Ishikawa (cell line): ENCODE data around the gene QPRT.

Experiments
- CEBPB ChIP-seq: IDR thresholded peaks from 2 replicates; pipeline ENCODE4 v1.6.1; 2012
- CREB1 ChIP-seq: IDR thresholded peaks from 2 replicates; pipeline ENCODE4 v1.6.1; 2012; ENCODE audit warnings: low read depth
- EGR1 ChIP-seq: IDR thresholded peaks from 2 replicates; pipeline ENCODE4 v1.6.1; 2012
- EP300 ChIP-seq: IDR thresholded peaks from 2 replicates; pipeline ENCODE4 v1.6.1; 2012; ENCODE audit warnings: borderline replicate concordance
- FOXM1 ChIP-seq: IDR thresholded peaks from 2 replicates; pipeline ENCODE4 v1.6.1; 2012; ENCODE audit warnings: low read depth, borderline replicate concordance
- MAX ChIP-seq: IDR thresholded peaks from 2 replicates; pipeline ENCODE4 v1.6.1; 2012
- NFIC ChIP-seq: IDR thresholded peaks from 2 replicates; pipeline ENCODE4 v1.6.1; 2012
- RAD21 ChIP-seq: IDR thresholded peaks from 2 replicates; pipeline ENCODE4 v1.6.1; 2012; ENCODE audit warnings: low read depth
- TAF1 ChIP-seq: IDR thresholded peaks from 2 replicates; pipeline ENCODE4 v1.6.1; 2012; ENCODE audit warnings: low read depth, mild to moderate bottlenecking
- TCF12 ChIP-seq: IDR thresholded peaks from 2 replicates; pipeline ENCODE4 v1.6.1; 2012; ENCODE audit warnings: low read depth
- TEAD4 ChIP-seq: IDR thresholded peaks from 2 replicates; pipeline ENCODE4 v1.6.1; 2012
- USF1 ChIP-seq: IDR thresholded peaks from 2 replicates; pipeline ENCODE4 v1.6.1; 2012
- YY1 ChIP-seq: IDR thresholded peaks from 2 replicates; pipeline ENCODE4 v1.6.1; 2012; ENCODE audit warnings: low read depth
- ZBTB7A ChIP-seq: IDR thresholded peaks from 2 replicates; pipeline ENCODE4 v1.6.1; 2012; ENCODE audit warnings: low read depth
- TF ChIP-seq, protein P1 (sequence below): IDR thresholded peaks from 2 replicates; pipeline ENCODE4 v1.6.1; 2012; ENCODE audit warnings: low read depth, mild to moderate bottlenecking

The QPRT gene

DNA sequence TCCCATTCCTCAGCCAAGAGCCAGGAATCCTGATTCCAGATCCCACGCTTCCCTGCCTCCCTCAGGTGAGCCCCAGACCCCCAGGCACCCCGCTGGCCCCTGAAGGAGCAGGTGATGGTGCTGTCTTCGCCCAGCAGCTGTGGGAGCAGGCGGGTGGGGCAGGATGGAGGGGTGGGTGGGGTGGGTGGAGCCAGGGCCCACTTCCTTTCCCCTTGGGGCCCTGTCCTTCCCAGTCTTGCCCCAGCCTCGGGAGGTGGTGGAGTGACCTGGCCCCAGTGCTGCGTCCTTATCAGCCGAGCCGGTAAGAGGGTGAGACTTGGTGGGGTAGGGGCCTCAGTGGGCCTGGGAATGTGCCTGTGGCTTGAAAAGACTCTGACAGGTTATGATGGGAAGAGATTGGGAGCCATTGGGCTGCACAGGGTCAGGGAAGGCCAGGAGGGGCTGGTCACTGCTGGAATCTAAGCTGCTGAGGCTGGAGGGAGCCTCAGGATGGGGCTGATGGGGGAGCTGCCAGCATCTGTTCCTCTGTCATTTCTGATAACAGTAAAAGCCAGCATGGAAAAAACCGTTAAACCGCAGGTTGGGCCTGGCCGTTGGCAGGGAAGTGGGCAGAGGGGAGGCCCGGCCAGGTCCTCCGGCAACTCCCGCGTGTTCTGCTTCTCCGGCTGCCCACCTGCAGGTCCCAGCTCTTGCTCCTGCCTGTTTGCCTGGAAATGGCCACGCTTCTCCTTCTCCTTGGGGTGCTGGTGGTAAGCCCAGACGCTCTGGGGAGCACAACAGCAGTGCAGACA, 15.8 kb upstream of the QPRT start, which contains the start of gene SPN:
Gene SPN, plus strand, starts transcription at position 232 of the 791 bp plus-strand sequence. Its CDS starts 482 bp downstream, at position 714.
- TF ChIP-seq CEBPB (no peak), EP300 (no peak), FOXM1 (no peak), ZBTB7A (no peak), NFIC (no peak), TAF1 (no peak), CREB1 (no peak), TCF12 (no peak), TEAD4 (no peak), YY1 (no peak), EGR1 (no peak), USF1 (no peak), RAD21 (no peak), MAX (no peak)
- TF ChIP-seq, protein P1, sequence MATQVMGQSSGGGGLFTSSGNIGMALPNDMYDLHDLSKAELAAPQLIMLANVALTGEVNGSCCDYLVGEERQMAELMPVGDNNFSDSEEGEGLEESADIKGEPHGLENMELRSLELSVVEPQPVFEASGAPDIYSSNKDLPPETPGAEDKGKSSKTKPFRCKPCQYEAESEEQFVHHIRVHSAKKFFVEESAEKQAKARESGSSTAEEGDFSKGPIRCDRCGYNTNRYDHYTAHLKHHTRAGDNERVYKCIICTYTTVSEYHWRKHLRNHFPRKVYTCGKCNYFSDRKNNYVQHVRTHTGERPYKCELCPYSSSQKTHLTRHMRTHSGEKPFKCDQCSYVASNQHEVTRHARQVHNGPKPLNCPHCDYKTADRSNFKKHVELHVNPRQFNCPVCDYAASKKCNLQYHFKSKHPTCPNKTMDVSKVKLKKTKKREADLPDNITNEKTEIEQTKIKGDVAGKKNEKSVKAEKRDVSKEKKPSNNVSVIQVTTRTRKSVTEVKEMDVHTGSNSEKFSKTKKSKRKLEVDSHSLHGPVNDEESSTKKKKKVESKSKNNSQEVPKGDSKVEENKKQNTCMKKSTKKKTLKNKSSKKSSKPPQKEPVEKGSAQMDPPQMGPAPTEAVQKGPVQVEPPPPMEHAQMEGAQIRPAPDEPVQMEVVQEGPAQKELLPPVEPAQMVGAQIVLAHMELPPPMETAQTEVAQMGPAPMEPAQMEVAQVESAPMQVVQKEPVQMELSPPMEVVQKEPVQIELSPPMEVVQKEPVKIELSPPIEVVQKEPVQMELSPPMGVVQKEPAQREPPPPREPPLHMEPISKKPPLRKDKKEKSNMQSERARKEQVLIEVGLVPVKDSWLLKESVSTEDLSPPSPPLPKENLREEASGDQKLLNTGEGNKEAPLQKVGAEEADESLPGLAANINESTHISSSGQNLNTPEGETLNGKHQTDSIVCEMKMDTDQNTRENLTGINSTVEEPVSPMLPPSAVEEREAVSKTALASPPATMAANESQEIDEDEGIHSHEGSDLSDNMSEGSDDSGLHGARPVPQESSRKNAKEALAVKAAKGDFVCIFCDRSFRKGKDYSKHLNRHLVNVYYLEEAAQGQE, result no peak

DNA sequence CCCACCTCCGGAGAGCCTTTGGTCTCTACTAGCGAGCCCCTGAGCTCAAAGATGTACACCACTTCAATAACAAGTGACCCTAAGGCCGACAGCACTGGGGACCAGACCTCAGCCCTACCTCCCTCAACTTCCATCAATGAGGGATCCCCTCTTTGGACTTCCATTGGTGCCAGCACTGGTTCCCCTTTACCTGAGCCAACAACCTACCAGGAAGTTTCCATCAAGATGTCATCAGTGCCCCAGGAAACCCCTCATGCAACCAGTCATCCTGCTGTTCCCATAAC, 15.2 kb upstream of the QPRT start:
- TF ChIP-seq EP300 (no peak), TEAD4 (no peak), RAD21 (no peak), USF1 (no peak), EGR1 (no peak), MAX (no peak), TAF1 (no peak), NFIC (no peak), YY1 (no peak)
- TF ChIP-seq, protein P1, result no peak

DNA sequence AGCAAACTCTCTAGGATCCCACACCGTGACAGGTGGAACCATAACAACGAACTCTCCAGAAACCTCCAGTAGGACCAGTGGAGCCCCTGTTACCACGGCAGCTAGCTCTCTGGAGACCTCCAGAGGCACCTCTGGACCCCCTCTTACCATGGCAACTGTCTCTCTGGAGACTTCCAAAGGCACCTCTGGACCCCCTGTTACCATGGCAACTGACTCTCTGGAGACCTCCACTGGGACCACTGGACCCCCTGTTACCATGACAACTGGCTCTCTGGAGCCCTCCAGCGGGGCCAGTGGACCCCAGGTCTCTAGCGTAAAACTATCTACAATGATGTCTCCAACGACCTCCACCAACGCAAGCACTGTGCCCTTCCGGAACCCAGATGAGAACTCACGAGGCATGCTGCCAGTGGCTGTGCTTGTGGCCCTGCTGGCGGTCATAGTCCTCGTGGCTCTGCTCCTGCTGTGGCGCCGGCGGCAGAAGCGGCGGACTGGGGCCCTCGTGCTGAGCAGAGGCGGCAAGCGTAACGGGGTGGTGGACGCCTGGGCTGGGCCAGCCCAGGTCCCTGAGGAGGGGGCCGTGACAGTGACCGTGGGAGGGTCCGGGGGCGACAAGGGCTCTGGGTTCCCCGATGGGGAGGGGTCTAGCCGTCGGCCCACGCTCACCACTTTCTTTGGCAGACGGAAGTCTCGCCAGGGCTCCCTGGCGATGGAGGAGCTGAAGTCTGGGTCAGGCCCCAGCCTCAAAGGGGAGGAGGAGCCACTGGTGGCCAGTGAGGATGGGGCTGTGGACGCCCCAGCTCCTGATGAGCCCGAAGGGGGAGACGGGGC, 14.7 kb upstream of the QPRT start:
- TF ChIP-seq RAD21 (no peak), EP300 (no peak), YY1 (no peak), NFIC (no peak), MAX (no peak), USF1 (no peak), TCF12 (no peak), CEBPB (no peak), CREB1 (no peak), ZBTB7A (no peak), TAF1 (no peak)

DNA sequence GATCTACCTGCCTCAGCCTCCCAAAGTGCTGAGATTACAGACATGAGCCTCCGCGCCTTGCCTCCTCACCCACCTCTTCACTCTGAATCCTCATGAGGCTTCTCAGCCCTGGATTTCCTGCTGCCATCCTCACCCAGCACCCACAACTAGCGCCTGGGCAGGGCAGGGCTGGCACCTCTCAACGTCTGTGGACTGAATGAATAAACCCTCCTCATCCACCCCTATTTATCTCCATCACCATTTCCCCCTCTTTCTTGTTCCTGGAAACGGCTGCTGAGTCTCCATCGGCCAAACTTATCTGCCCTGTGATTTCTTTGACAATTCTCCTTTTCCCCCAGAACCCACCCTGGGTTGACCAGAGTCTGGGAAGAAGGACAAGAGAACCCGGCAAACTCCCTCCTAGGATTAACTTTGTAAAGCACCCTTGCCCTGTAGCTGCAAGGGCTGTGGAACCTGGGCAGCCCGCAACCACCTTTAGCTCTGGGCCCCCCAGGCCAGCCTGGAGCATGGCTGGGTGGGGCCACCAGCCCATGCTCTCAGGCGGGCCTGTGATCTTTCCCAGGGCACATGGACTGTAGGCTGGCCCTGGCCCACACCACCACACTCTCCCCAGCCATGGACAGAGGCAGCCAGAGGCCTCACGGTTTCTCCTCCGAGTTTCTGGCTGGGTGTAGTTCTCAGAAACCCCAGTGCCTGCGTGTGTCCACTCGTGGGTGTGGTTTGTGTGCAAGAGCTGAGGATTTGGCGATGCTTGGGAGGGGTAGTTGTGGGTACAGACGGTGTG, 13.5 kb upstream of the QPRT start:
- TF ChIP-seq TAF1 (no peak), CEBPB (no peak), CREB1 (no peak), EP300 (no peak), EGR1 (no peak), USF1 (no peak), YY1 (no peak), TCF12 (no peak), NFIC (no peak), TEAD4 (no peak), ZBTB7A (no peak), MAX (no peak), FOXM1 (no peak), RAD21 (no peak)
- TF ChIP-seq, protein P1, result no peak
